GM19025 (cell line): ENCODE results near the gene COPA.
A peak's percentile ranks its signal among the peaks of the same experiment; 100 is the strongest.
"Not testable (repeated sequence)": the region's sequence is repeated elsewhere in the genome, so short reads cannot be mapped to it uniquely, and the experiment has no call there.

Experiments
- ATAC-seq: cut with Tn5 transposase; IDR thresholded peaks from one replicate; pipeline ENCODE4 v1.9.1; 2021; ENCODE audit warnings: mild to moderate bottlenecking, low read depth, moderate library complexity; ENCODE audit not compliant: unreplicated experiment

COPA gene

DNA sequence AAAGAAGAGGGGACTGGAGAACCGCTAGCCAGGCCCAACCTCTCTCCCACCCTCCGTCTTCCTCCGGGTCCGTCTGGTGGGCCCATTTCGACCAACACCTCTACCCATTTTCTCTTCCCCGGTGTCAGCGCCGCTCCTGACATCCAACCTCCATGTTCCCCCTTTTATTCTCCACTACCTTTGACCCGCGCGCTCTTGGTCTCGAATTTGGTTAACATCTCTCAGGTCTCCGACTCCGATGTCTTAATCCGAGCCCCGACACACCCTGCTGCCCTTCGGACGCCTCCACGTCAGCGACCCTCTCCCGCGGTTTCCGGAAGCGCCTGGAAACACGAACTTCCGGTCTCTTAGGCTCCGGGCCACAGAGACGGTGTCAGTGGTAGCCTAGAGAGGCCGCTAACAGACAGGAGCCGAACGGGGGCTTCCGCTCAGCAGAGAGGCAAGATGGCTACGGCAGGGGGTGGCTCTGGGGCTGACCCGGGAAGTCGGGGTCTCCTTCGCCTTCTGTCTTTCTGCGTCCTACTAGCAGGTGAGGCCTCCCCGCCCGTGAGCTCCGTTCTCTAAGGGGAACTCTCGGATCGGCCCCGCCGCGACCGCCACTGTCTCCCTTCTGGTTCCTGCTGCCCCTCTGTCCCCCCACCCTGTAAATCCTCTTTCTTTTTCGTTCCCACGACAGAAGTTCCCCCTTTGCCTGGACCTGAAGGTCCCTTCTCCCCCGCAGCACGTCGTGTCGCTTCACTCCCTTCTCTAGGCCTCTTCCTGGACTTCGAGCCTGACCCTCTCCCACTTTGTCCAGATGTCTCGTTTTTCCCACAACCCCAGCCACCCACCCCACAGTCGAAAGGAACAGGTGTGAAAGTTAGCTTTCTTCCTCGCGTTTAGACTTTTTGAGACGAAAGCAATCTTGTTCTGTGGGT, at the start of gene COPA, which contains the start of gene NCSTN:
TSS of gene COPA (minus strand) at position 298 of the 917 bp plus-strand sequence. CDS start at position 218, 80 bp downstream.
TSS of gene NCSTN (plus strand) at position 431 of the 917 bp plus-strand sequence. CDS start at position 445, 14 bp downstream.
- ATAC-seq, result peak; percentile 89

DNA sequence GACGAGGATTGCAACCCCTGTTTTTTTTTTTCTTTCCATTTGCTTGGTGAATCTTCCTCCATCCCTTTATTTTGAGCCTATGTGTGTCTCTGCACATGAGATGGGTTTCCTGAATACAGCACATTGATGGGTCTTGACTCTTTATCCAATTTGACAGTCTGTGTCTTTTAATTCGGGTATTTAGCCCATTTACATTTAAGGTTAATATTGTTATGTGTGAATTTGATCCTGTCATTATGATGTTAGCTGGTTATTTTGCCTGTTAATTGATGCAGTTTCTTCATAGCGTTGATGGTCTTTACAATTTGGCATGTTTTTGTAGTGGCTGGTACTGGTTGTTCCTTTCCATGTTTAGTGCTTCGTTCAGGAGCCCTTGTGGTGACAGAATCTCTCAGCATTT, 45.4 kb upstream of the COPA start:
- ATAC-seq, result not testable (repeated sequence)

- ATAC-seq, result not testable (repeated sequence)
Measured at GRCh38 chr1:160384812-160385211, 41.8 kb upstream of the COPA start.

DNA sequence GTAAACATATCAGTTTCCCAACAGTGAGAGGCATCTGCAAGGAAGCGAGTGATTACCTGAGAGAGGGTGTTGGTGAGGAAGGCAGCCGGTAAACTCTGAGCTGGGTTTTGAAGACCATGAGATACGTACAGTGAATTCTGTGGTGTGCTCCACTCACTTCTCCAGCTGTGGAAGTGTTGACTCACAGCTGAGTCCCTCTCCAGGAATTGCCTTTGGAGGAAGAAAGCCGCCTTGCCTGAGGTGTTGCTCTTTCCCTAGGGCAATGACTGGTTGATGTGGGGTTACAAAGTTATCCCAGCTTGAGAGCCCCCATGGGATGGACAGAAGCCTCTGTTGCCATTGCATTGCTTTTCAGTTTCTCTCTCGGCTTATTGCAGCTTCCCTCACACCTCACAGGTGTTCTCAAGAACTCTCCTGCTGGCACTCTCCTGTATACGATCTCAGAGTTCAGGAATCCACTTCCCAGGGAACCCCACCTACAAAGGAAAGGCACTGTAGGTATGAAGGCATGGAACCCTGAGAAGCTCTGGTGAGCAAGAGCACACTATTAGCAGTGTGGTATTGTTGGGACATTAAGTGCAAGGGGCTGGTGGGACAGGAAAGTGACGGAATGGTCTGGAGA, 34.6 kb upstream of the COPA start:
- no peak for ATAC-seq

GRCh38 chr1:160376525-160377131, 33.6 kb upstream of the COPA start:
- no peak for ATAC-seq

DNA sequence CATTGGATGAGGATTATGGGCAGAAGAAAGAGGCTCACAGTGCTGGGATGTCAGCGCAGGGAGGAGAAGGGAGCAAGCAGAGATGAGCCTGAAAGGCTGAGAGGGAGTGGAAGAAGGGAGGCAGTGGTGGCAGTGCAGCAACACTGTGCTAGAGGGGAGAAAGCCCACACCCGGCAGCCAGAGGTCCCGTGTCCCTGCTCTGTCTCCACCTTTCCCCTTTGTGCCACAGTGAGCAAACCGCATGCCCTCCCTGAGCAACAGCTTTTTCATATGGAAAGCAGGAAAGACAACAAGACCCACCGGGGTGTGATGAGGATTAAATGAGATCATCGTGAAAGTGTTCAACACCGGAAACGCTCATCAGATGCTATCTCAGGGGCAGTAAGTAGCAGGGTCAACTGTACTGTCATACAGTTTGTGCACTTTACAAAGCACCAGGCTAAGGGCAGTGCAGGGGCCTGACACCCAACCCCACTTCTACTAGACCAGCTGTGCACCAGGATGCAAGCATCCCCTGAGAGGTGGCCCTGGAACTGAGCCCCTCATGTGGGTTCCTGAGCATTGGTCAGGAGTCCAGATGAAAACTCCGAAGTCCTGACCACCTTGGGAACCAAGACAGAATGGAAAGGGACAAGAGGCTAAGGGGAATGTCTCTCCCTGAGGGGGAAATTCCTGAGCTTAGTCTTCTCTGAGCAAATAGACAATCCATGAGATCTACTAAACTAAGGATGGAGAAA, 32.9 kb upstream of the COPA start:
- ATAC-seq, result peak; percentile 55

GRCh38 chr1:160374306-160375110, 31.5 kb upstream of the COPA start:
- ATAC-seq, result no peak

GRCh38 chr1:160373696-160374095, 30.6 kb upstream of the COPA start:
- no peak for ATAC-seq

GRCh38 chr1:160371756-160372155, 28.7 kb upstream of the COPA start:
- ATAC-seq, result no peak

DNA sequence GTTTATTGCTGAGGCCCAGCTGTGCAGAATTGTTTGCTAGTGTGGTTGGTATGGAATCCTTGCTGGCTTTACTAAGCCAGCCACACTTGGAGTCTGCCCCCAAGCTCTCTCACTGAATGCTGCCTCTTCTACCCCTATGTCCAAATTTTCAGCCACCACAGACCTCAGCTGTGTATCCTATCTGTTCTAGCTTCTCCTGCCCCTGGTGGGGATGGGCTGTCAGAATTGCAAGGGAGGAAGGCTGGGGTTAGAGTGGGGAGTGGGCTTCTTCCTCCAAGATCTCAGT, 28.2 kb upstream of the COPA start:
- no peak for ATAC-seq

GRCh38 chr1:160370561-160371345, 27.7 kb upstream of the COPA start:
- ATAC-seq, result no peak

- ATAC-seq, result no peak
Measured at GRCh38 chr1:160369087-160369486, 26.0 kb upstream of the COPA start.

- ATAC-seq, result no peak
Measured at GRCh38 chr1:160367934-160368923, 25.2 kb upstream of the COPA start.

DNA sequence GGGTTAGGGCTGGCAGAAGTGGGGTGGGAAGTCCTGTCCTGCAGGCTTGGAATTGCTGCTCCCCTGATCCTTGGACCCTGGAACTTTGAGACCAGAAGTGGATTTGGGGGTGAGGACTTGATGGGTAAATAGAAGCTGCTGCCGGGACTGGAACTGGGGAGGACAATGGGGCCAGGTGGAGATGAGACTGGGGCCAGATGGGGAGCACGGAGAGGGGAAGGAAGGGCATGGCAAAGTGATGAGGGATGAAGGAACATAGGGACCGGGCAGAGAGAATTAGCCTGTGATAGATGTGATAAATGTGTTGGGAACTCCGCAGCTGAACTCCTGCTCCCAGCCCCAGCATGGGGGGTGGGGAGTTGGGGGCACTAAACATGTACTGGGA, 24.5 kb upstream of the COPA start:
- ATAC-seq, result no peak

GRCh38 chr1:160366731-160367515, 23.9 kb upstream of the COPA start, which contains the start of gene NHLH1:
Gene NHLH1, plus strand, starts transcription at chr1:160367071. Its CDS starts 3,661 bp downstream, at chr1:160370732.
- no peak for ATAC-seq

- no peak for ATAC-seq
Measured at GRCh38 chr1:160365325-160365724, 22.3 kb upstream of the COPA start.
